Upper lobe of left lung (tissue), 4 donors: ENCODE data around the gene TMEM18.

Source experiments
- CTCF ChIP-seq, 6 experiments: fragments of 450-650 bp in 4 of 6; fragments of 200-600 bp in 2 of 6; sonication (generic) in 2 of 6; IDR thresholded peaks; one replicate each; pipeline ENCODE4 v1.5.1; 2016 to 2019; ENCODE audit warnings: antibody characterized with exemption in 6 of 6
- EP300 ChIP-seq, 4 donors: sonication (generic); formaldehyde crosslinking; IDR thresholded peaks; one replicate each; pipeline ENCODE4 v1.5.1; 2017; ENCODE audit warnings: antibody characterized with exemption in 4 of 4, control low read depth in 2 of 4
- POLR2A ChIP-seq, 4 donors: fragments of 450-650 bp; IDR thresholded peaks; one replicate each; pipeline ENCODE4 v1.5.1; 2016 to 2017; ENCODE audit warnings: antibody characterized with exemption in 4 of 4, mild to moderate bottlenecking in 2 of 4
- POLR2AphosphoS5 ChIP-seq, 2 donors: sonication (generic); formaldehyde crosslinking; IDR thresholded peaks; one replicate each; pipeline ENCODE4 v1.5.1; 2017; ENCODE audit warnings: antibody characterized with exemption in 2 of 2

DNA sequence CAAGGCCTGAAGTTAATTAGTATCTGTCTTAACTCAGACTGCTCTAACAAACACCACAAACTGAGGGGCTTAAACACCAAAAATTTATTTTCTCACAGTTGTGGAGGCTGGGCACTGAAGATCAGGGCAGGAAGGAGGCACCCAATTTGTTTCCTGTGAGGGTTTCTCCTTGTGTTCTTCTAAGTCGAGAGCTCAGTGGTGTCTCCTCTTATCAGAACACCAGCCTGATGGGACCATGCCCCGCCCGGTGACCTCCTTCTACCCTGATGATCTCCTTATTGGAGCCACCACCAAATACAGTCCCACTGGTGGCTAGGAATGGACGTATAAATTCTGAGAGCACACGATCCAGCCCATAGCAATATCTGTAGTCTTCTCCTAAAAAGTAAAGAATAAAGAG is 20.5 kb downstream of the TMEM18 start:
- TF ChIP-seq CTCF (IDR thresholded peaks at IDR 0.05), result no peak
- no peak for TF ChIP-seq POLR2A (IDR thresholded peaks at IDR 0.05)
- no peak for TF ChIP-seq EP300 (IDR thresholded peaks at IDR 0.05)
- TF ChIP-seq POLR2AphosphoS5 (IDR thresholded peaks at IDR 0.05), result no peak
